ENCODE measurements around the gene OR2B2. TPM values are rescaled to one million over a fixed set of nuclear protein-coding genes. Genes with fewer than 3 reads are reported as not detected.

Gene OR2B2
- polyA plus RNA-seq, 1 experiment: not detected

DNA sequence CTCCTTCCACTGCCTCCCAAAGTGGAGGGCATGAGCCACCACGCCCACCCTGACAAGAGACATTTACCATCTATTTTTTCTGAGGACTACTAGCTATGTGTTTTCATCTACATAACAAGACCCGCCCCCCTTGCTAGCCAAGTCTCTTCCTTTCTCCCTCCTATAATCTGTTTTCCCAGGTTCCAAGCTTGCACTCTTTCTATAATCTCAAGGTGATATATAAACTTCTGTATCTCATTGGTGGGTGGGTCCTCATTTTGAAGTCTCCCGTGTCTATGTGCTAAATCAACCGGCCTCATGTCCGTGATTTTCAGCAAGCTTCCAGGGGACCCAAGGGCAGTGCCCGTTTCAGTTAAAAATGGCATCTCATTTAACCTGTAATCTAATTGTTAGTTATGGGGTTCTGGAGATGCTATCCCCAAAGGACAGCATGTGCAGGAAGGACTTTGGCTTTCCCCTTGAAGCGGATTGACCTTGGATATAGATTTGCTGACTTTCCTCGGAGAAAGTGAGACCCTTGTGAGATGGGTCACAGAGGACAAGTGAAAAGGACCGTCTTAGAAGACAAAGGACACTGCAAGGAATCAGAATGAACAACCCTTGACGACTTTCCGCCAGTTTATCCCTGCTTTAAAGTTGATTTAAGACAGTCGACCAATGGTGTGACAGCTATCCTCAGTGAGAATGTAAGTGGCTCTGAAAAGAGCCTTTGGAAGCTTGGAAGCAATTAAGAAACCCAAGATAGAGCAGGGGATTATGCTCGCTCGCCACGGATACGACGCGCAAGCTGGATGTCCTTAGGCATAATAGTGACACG is 22.4 kb downstream of the OR2B2 start:
- Histone ChIP-seq H3K27me3 (ENCODE audit: control insufficient read depth, insufficient read depth, low read length) (no peaks in the 10 kb centered on the region), H3K4me3 (ENCODE audit: low read depth, low read length) (peak overlapping the region; percentile 41), H3K36me3 (ENCODE audit: control insufficient read depth, insufficient read depth, low read length) (no peaks in the 10 kb centered on the region)
- DNase-seq (ENCODE audit: low read depth): no peak
- ChIA-PET CTCF (interaction anchor here (1.1 to 1.4 kb wide), 3 partner anchors 17 to 95 kb away, joined by 3 to 5 read pairs (median 3); a partner anchor contains a TSS), POLR2A (interaction anchor here (0.6 to 1.4 kb wide), 11 partner anchors 17 to 1766 kb away, joined by 3 to 26 read pairs (median 4); a partner anchor contains a TSS)
- TF ChIP-seq, protein P1, sequence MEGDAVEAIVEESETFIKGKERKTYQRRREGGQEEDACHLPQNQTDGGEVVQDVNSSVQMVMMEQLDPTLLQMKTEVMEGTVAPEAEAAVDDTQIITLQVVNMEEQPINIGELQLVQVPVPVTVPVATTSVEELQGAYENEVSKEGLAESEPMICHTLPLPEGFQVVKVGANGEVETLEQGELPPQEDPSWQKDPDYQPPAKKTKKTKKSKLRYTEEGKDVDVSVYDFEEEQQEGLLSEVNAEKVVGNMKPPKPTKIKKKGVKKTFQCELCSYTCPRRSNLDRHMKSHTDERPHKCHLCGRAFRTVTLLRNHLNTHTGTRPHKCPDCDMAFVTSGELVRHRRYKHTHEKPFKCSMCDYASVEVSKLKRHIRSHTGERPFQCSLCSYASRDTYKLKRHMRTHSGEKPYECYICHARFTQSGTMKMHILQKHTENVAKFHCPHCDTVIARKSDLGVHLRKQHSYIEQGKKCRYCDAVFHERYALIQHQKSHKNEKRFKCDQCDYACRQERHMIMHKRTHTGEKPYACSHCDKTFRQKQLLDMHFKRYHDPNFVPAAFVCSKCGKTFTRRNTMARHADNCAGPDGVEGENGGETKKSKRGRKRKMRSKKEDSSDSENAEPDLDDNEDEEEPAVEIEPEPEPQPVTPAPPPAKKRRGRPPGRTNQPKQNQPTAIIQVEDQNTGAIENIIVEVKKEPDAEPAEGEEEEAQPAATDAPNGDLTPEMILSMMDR (IDR thresholded peaks at IDR 0.05; ENCODE audit: insufficient read depth, low read depth, low read length): no peak

DNA sequence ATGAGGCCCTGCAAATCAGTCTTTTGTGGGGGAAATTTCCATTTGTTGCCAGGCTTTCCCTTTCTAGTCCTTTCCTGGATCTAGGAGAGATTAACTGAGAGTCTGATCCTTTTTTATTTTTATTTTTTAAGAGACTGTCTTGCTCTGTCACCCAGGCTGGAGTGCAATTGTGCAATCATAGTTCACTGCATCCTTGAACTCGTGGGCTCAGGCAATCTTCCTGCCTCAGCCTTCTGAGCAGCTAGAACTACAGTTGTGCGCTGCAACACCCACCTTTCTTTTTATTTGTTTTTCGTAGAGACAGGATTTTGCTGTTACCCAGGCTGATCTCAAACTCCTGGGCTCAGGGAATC is 22.9 kb downstream of the OR2B2 start:
- Histone ChIP-seq H3K36me3 (ENCODE audit: control insufficient read depth, insufficient read depth, low read length) (no peaks in the 10 kb centered on the region), H3K4me3 (ENCODE audit: low read depth, low read length) (no peak overlapping the region), H3K27me3 (ENCODE audit: control insufficient read depth, insufficient read depth, low read length) (no peaks in the 10 kb centered on the region)
- no peak for DNase-seq (ENCODE audit: low read depth)
- TF ChIP-seq, protein P1 (IDR thresholded peaks at IDR 0.05; ENCODE audit: insufficient read depth, low read depth, low read length): no peak
- CTCF ChIA-PET: no interaction called here
- POLR2A ChIA-PET: no interaction called here

DNA sequence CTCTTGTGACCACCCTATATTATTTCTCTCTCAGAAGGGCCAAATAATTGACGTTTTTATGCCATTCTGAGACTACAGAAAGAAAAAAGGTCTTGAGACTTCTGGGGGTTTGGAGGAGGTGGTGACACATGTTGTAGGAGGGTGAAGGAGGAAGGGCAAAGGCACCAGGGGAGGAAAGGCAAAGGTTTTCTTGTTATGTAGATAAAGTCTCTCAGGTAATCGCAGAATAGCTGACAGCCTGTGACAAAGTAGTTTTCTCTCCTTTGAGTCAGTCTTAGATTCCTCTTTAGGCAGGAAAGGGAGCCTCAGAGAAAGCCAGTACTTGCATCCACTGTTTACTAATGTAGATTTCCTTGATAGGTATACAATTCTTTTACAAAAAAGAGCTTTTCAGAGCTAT is 23.6 kb downstream of the OR2B2 start:
- no peak overlapping the region for H3K4me3 ChIP-seq (ENCODE audit: low read depth, low read length)
- ChIA-PET POLR2A (no interaction called here), CTCF (no interaction called here)
- TF ChIP-seq, protein P1 (IDR thresholded peaks at IDR 0.05; ENCODE audit: insufficient read depth, low read depth, low read length): no peak
- no peak for DNase-seq (ENCODE audit: low read depth)
- no peaks in the 10 kb centered on the region for H3K36me3 ChIP-seq (ENCODE audit: control insufficient read depth, insufficient read depth, low read length)
- no peaks in the 10 kb centered on the region for H3K27me3 ChIP-seq (ENCODE audit: control insufficient read depth, insufficient read depth, low read length)

DNA sequence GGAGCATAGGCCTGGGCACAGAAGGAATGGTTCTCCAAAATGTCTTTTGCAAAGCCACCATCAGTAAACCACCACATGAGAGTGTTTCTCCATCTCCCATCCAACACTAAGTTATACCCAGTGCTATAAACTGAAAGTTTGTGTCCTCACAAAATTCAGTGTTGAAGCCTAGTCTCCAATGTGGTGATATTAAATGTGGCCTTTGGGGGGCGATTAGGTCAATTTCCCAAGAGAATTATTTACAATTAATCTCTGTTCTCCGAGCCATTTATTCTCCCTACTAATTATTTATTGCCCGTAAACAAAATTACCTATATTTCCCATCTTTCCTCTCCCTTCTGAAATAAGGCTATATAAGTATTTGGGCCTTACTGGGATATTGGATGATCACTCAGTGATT is 26.1 kb downstream of the OR2B2 start:
- H3K36me3 ChIP-seq (ENCODE audit: control insufficient read depth, insufficient read depth, low read length): no peaks in the 10 kb centered on the region
- TF ChIP-seq, protein P1 (IDR thresholded peaks at IDR 0.05; ENCODE audit: insufficient read depth, low read depth, low read length): no peak
- no peak for DNase-seq (ENCODE audit: low read depth)
- ChIA-PET CTCF (no interaction called here), POLR2A (no interaction called here)
- H3K27me3 ChIP-seq (ENCODE audit: control insufficient read depth, insufficient read depth, low read length): no peaks in the 10 kb centered on the region
- no peak overlapping the region for H3K4me3 ChIP-seq (ENCODE audit: low read depth, low read length)

DNA sequence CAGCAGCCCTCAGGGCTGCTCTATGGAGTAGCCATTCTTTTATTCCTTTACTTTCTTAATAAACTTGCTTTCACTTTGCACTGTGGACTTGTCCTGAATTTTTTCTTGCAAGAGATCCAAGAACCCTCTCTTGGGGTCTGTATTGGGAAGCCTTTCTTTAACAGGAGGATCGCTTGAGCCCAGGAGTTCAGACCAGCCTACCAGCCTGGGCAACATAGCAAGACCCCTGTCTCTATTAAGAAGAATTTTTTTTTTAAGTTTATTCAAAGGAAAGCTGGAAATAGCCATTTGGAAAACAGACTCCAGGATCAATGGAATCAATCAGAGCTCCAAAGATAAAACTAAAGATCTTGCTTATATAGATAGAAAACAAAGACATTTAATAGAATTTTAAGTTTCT is 29.1 kb downstream of the OR2B2 start:
- ChIA-PET CTCF (interaction anchor here (0.6 kb wide), 2 partner anchors 78 to 262 kb away, joined by 3 read pairs; no protein-coding TSS in a partner anchor), POLR2A (interaction anchor here (0.9 kb wide), 1 partner anchor 10 kb away, joined by 3 read pairs; a partner anchor contains a TSS)
- TF ChIP-seq, protein P1 (IDR thresholded peaks at IDR 0.05; ENCODE audit: insufficient read depth, low read depth, low read length): no peak

More for the DNA sequence above, 29.1 kb downstream of the OR2B2 start:
- DNase-seq (ENCODE audit: low read depth): no peak
- H3K4me3 ChIP-seq (ENCODE audit: low read depth, low read length): no peak overlapping the region
- H3K27me3 ChIP-seq (ENCODE audit: control insufficient read depth, insufficient read depth, low read length): no peaks in the 10 kb centered on the region
- no peaks in the 10 kb centered on the region for H3K36me3 ChIP-seq (ENCODE audit: control insufficient read depth, insufficient read depth, low read length)

All from BJ (cell line).